Skeletal muscle cell (primary cell): ENCODE measurements around the gene CADM1.

Experiments used
- DNase-seq: peaks from one replicate; pipeline ENCODE4 v3.0.0-alpha.2; 2010; ENCODE audit warnings: low read depth
- H3K4me3 ChIP-seq: 2 replicates; pipeline ENCODE4 v1.5.1; 2011; ENCODE audit warnings: low read depth, mild to moderate bottlenecking, control low read depth, low read length, moderate library complexity

CADM1 gene

GRCh38 chr11:115518983-115519628 lies 14.9 kb upstream of the CADM1 start:
- no peak for DNase-seq
- H3K4me3 ChIP-seq: no peak overlapping the region

GRCh38 chr11:115515647-115516395 lies 11.6 kb upstream of the CADM1 start:
- no peak for DNase-seq
- H3K4me3 ChIP-seq: no peak overlapping the region

- DNase-seq: no peak
- H3K4me3 ChIP-seq: no peak overlapping the region
Measured at GRCh38 chr11:115506954-115507675, 2.9 kb upstream of the CADM1 start.

- H3K4me3 ChIP-seq: no peak overlapping the region
Measured at GRCh38 chr11:115505175-115505574, 960 bp upstream of the CADM1 start.

GRCh38 chr11:115503886-115504275 lies 334 bp downstream of the CADM1 start:
- H3K4me3 ChIP-seq: peak overlapping the region; percentile 50
- DNase-seq: no peak

More at GRCh38 chr11:115505175-115505574, 960 bp upstream of the CADM1 start:
- no peak for DNase-seq

GRCh38 chr11:115503083-115503885 lies 931 bp downstream of the CADM1 start:
- DNase-seq: no peak
- peak overlapping the region; percentile 50 for H3K4me3 ChIP-seq

- H3K4me3 ChIP-seq: peak overlapping the region; percentile 50
- DNase-seq: no peak
Measured at GRCh38 chr11:115502636-115503082, 1.6 kb downstream of the CADM1 start.

GRCh38 chr11:115501893-115502589 lies 2.2 kb downstream of the CADM1 start:
- DNase-seq: no peak
- H3K4me3 ChIP-seq: no peak overlapping the region

- no peak for DNase-seq
- no peak overlapping the region for H3K4me3 ChIP-seq
Measured at GRCh38 chr11:115501502-115501892, 2.7 kb downstream of the CADM1 start.

GRCh38 chr11:115500547-115501501 lies 3.4 kb downstream of the CADM1 start:
- DNase-seq: no peak
- no peak overlapping the region for H3K4me3 ChIP-seq

GRCh38 chr11:115499891-115500290 lies 4.3 kb downstream of the CADM1 start:
- no peak overlapping the region for H3K4me3 ChIP-seq
- no peak for DNase-seq

- no peak overlapping the region for H3K4me3 ChIP-seq
- DNase-seq: no peak
Measured at GRCh38 chr11:115499241-115499799, 4.9 kb downstream of the CADM1 start.

- no peak overlapping the region for H3K4me3 ChIP-seq
- no peak for DNase-seq
Measured at GRCh38 chr11:115498354-115498753, 5.9 kb downstream of the CADM1 start.

GRCh38 chr11:115497303-115497702 lies 6.9 kb downstream of the CADM1 start:
- no peak overlapping the region for H3K4me3 ChIP-seq
- no peak for DNase-seq

GRCh38 chr11:115496892-115497291 lies 7.3 kb downstream of the CADM1 start:
- H3K4me3 ChIP-seq: no peak overlapping the region
- DNase-seq: no peak

GRCh38 chr11:115493905-115494304 lies 10.3 kb downstream of the CADM1 start:
- H3K4me3 ChIP-seq: no peak overlapping the region
- DNase-seq: no peak

GRCh38 chr11:115493488-115493887 lies 10.7 kb downstream of the CADM1 start:
- H3K4me3 ChIP-seq: no peak overlapping the region
- no peak for DNase-seq

- no peak for DNase-seq
- H3K4me3 ChIP-seq: no peak overlapping the region
Measured at GRCh38 chr11:115489466-115489865, 14.7 kb downstream of the CADM1 start.
